HL-60 (cell line): ENCODE results near the gene XCL2.
"Not testable (repeated sequence)": the region's sequence is repeated elsewhere in the genome, so short reads cannot be mapped to it uniquely, and the experiment has no call there.

ENCODE experiments used
- DNase-seq, 2 experiments: peaks; one replicate each; pipeline ENCODE4 v3.0.0-alpha.2; 2010 to 2020; ENCODE audit warnings: low read depth in 1 of 2, low spot score in 1 of 2
- H3K27ac ChIP-seq: fragments of 250-450 bp; sonication (Bioruptor Pico); replicated peaks from 2 replicates; pipeline ENCODE4 v1.5.1; 2020; ENCODE audit warnings: mild to moderate bottlenecking, moderate library complexity
- H3K27me3 ChIP-seq: fragments of 250-450 bp; sonication (Bioruptor Pico); 2 replicates; pipeline ENCODE4 v1.5.1; 2021; ENCODE audit warnings: mild to moderate bottlenecking, moderate library complexity; ENCODE audit not compliant: insufficient read depth, poor library complexity, severe bottlenecking
- H3K4me3 ChIP-seq: replicated peaks from 2 replicates; pipeline ENCODE4 v1.5.1; 2011; ENCODE audit warnings: mild to moderate bottlenecking, control low read depth, low read length; ENCODE audit not compliant: insufficient read depth
- CTCF ChIP-seq: IDR thresholded peaks from one replicate; pipeline ENCODE4 v1.5.1; 2011; ENCODE audit warnings: low read length, control low read depth, inconsistent platforms; ENCODE audit not compliant: insufficient read depth
- GABPA ChIP-seq: IDR thresholded peaks from 2 replicates; pipeline ENCODE4 v1.6.1; 2012; ENCODE audit warnings: low read depth
- POLR2AphosphoS5 ChIP-seq: IDR thresholded peaks from 2 replicates; pipeline ENCODE4 v1.6.1; 2012; ENCODE audit warnings: low read depth
- REST ChIP-seq: IDR thresholded peaks from 2 replicates; pipeline ENCODE4 v1.6.1; 2012; ENCODE audit warnings: low read depth; ENCODE audit not compliant: insufficient replicate concordance
- SPI1 ChIP-seq: IDR thresholded peaks from 2 replicates; pipeline ENCODE4 v1.6.1; 2012; ENCODE audit warnings: low read depth, mild to moderate bottlenecking, borderline replicate concordance

Gene XCL2

GRCh38 chr1:168550971-168551370 is 7.2 kb upstream of the XCL2 start:
- Histone ChIP-seq H3K27ac (no peak overlapping the region), H3K27me3 (no peaks in the 10 kb centered on the region), H3K4me3 (no peak overlapping the region)
- TF ChIP-seq REST, result no peak
- TF ChIP-seq CTCF, result no peak
- no peak for TF ChIP-seq POLR2AphosphoS5
- no peak for TF ChIP-seq GABPA
- TF ChIP-seq SPI1, result no peak
- no peak for DNase-seq

- H3K4me3 ChIP-seq, DNase-seq, H3K27me3 ChIP-seq, H3K27ac ChIP-seq: not testable (repeated sequence)
Measured at GRCh38 chr1:168546553-168546895, 2.7 kb upstream of the XCL2 start.

GRCh38 chr1:168545678-168546552 is 2.1 kb upstream of the XCL2 start:
- H3K4me3 ChIP-seq, H3K27ac ChIP-seq, H3K27me3 ChIP-seq: not testable (repeated sequence)
- peak; percentile 39 to 48 for DNase-seq

- not testable (repeated sequence) for H3K4me3 ChIP-seq, H3K27me3 ChIP-seq, H3K27ac ChIP-seq, DNase-seq
Measured at GRCh38 chr1:168542978-168543377, 819 bp downstream of the XCL2 start.

- not testable (repeated sequence) for H3K4me3 ChIP-seq, H3K27me3 ChIP-seq, H3K27ac ChIP-seq, DNase-seq
Measured at GRCh38 chr1:168540798-168541197, 3.0 kb downstream of the XCL2 start.

- peak; percentile 38 to 81 for DNase-seq
- no peak overlapping the region for H3K4me3 ChIP-seq
Measured at GRCh38 chr1:168535536-168535935, 8.3 kb downstream of the XCL2 start.

More at GRCh38 chr1:168535536-168535935, 8.3 kb downstream of the XCL2 start:
- H3K27ac ChIP-seq, result peak overlapping the region; percentile 97
- TF ChIP-seq POLR2AphosphoS5 (peak; percentile 52; the same call in 1 of the 2 replicates), GABPA (no peak), REST (peak; percentile 42), SPI1 (no peak), CTCF (no peak)
- no peaks in the 10 kb centered on the region for H3K27me3 ChIP-seq
